GM21717 (cell line): ENCODE results near the gene ANKRD12.
"Not testable (repeated sequence)": the region's sequence is repeated elsewhere in the genome, so short reads cannot be mapped to it uniquely, and the experiment has no call there.

ENCODE experiments used
- ATAC-seq: cut with Tn5 transposase; IDR thresholded peaks from one replicate; pipeline ENCODE4 v1.9.1; 2021; ENCODE audit warnings: mild to moderate bottlenecking, moderate library complexity; ENCODE audit not compliant: unreplicated experiment

Gene ANKRD12

GRCh38 chr18:9221040-9221439 is 84.5 kb downstream of the ANKRD12 start:
- ATAC-seq: no peak

- ATAC-seq: no peak
Observed at GRCh38 chr18:9221661-9222060, 85.1 kb downstream of the ANKRD12 start.

GRCh38 chr18:9223356-9223755 is 86.8 kb downstream of the ANKRD12 start:
- ATAC-seq: no peak

- no peak for ATAC-seq
Observed at GRCh38 chr18:9226463-9226862, 89.9 kb downstream of the ANKRD12 start.

- ATAC-seq: no peak
Observed at GRCh38 chr18:9231852-9232486, 95.4 kb downstream of the ANKRD12 start.

GRCh38 chr18:9232977-9233376 is 96.4 kb downstream of the ANKRD12 start:
- ATAC-seq: no peak

- no peak for ATAC-seq
Observed at GRCh38 chr18:9233771-9234440, 97.3 kb downstream of the ANKRD12 start.

GRCh38 chr18:9234528-9234927 is 97.9 kb downstream of the ANKRD12 start:
- ATAC-seq: no peak

GRCh38 chr18:9237981-9238380 is 101.4 kb downstream of the ANKRD12 start:
- no peak for ATAC-seq

GRCh38 chr18:9239720-9240119 is 103.1 kb downstream of the ANKRD12 start:
- ATAC-seq: no peak

GRCh38 chr18:9240270-9240669 is 103.7 kb downstream of the ANKRD12 start:
- no peak for ATAC-seq

GRCh38 chr18:9243029-9243428 is 106.4 kb downstream of the ANKRD12 start:
- no peak for ATAC-seq

GRCh38 chr18:9244376-9244775 is 107.8 kb downstream of the ANKRD12 start:
- ATAC-seq: no peak

GRCh38 chr18:9248661-9249060 is 112.1 kb downstream of the ANKRD12 start:
- ATAC-seq: no peak

GRCh38 chr18:9249254-9249653 is 112.7 kb downstream of the ANKRD12 start:
- no peak for ATAC-seq

GRCh38 chr18:9259173-9259572 is 122.6 kb downstream of the ANKRD12 start:
- no peak for ATAC-seq

- ATAC-seq: no peak
Observed at GRCh38 chr18:9260388-9261380, 124.1 kb downstream of the ANKRD12 start.

- ATAC-seq: no peak
Observed at GRCh38 chr18:9263264-9263663, 126.7 kb downstream of the ANKRD12 start.

- not testable (repeated sequence) for ATAC-seq
Observed at GRCh38 chr18:9264797-9265196, 128.2 kb downstream of the ANKRD12 start.

GRCh38 chr18:9273221-9273620 is 136.6 kb downstream of the ANKRD12 start:
- no peak for ATAC-seq

- no peak for ATAC-seq
Observed at GRCh38 chr18:9275890-9276289, 139.3 kb downstream of the ANKRD12 start.

GRCh38 chr18:9278028-9278427 is 141.4 kb downstream of the ANKRD12 start:
- no peak for ATAC-seq
